ENCODE data around the gene CAPRIN1.

Gene CAPRIN1

DNA sequence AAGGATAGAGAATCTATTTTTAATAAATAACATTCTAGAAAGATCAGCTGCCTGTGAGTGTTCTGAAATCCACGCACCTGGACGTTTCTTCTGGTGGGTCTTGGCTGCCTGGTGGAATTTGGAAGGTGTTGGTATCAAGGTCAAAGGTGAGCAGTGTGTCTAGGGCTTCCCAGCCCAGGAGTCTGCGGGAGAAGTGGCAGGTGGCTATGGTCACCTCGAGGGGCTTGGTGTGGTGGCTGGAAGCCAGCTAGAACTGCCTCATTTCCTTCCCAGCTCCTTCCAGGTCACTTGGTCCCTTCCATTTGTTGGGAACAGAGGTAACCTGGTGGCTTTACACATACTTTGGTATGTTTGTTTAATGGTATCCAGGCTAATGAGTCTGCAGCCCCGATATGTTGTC, 95.3 kb downstream of the CAPRIN1 start:
- no peak for DNase-seq

DNA sequence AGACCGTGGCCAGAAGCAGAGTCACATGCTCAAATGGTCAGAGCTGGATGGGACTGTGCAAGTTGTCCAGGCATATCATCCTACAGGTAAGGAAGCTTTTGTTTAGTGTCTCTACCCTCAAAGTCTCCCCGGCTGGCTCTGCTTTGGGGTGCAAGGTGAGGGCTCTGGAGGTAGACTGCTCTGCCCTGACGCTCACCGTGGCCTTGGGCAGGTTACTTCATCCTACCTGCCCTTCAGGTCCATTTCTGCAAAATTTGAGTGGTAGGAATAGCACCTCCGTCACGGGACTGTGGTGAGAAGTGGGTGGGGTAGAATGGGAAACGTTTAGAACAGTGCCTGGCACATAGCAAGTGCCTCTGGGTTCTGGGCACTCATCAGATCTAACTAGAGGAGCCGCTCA, 96.0 kb downstream of the CAPRIN1 start:
- DNase-seq = no peak

DNA sequence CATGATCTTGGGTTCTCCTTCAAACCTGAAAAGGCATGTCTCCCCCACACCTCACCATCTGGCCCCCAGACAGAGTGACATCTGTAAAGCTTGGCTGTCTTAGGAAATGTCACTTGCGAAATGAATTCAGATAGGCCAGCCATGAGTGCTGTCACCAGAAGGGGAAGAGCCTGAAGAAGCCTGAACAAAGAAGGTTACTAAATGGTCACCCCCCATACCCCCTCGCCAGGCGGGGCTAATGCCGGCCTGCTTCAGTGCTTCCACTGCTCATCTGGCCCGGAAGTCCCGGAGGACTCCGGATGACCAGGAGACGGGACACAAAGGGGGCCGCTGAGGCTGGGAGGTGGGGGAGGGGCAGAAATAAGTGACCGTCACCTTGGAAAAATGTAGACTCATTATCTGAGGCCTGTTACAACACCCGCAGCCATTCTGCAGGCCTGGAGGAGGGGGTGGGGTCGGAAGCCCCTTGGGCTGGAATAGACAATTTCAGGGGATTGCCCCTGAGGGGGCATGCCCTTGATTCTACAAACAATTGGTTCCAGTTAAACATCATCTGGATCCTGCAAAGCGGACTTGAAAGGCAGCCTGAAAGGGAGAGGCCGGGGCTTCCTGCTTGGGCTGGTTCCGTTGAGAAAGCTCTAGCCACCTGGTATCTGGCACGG, 97.1 kb downstream of the CAPRIN1 start:
- peak; percentile 64 for DNase-seq

DNA sequence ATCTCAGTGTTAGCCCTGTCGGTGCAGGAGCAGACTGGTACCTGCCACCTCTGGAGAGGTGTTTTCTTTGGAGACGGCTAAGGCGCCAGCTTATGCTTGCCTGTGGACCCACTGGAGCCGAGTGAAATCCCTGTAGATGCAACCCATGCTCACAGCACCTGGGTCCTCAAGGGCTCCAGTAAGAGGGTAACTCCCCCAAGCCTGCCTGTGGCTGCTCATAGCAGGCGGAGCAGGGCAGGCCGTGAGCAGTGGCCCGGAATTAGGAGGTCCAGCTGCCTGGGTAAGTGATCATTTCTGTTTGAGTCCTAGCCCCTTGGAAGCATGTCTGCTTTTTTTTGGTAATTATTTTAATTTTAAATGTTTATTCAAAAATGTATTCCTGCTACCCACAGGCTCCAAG, 97.7 kb downstream of the CAPRIN1 start:
- no peak for DNase-seq

DNA sequence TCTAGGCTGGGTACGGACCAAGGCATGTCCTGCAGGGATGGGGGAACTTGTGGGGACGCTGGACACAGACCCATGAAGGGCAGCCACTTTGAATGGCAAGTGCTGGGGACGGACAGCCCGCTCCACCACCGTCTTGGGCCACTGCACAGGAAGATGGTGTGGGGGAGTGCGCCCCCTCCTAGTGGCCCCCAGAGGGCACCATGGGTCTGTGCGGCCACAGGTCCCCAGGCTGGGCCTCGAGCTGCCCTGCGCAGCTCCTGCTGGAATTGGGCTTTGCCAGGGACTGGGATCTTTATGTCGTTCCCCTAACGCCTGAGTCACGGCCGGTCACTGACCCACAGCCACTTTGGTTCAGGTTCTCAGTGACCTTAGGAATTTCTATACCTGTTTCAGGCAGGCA, 98.3 kb downstream of the CAPRIN1 start:
- DNase-seq = peak; percentile 29

DNA sequence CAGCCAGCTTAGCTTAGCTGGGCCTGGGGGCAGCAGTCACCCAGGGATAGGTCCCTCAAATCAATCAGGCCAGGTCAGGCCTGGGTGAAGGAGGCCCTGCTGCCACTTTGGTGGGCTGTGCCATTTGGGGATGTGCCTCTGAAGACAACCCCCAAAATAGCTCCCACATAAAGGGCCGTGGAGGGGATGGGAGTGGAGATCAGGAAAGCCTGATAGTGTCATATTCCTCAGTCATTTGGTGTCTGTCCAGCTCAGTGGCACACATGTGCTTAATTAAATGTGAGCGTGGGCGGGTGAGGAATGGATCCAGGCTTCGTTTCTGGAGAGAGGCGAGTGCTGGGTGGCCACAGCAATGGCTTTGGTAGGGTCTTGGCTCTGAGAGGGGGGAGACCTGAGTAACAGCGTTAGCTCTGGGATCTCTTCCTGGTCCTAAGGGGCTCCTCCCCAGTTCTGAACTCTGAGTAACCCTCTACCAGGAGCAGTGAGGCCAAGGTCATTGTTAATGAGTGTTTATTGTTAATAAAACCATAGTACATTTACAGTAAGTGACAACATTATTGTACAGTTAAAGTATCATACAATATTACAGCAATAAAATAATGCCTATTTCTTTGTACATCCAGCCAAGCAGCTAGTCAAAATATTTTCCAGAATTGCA, 99.1 kb downstream of the CAPRIN1 start:
- DNase-seq = no peak
